T-cell (primary cell): Measurements from ENCODE around the gene ARMC7. TPM values are rescaled to one million over a fixed set of nuclear protein-coding genes. Genes with fewer than 3 reads are reported as not detected.

Source experiments
- ATAC-seq, 4 experiments: fragments of 200-7000 bp in 3 of 4; fragments of 150-1000 bp in 1 of 4; cut with Tn5 transposase; replicated peaks in 1 of 4; 1 replicate in 3 of 4; 2 replicates in 1 of 4; pipeline ENCODE4 v1.10.0; 2021; ENCODE audit warnings: moderate library complexity in 3 of 4, mild to moderate bottlenecking in 2 of 4, moderate number of reproducible peaks in 1 of 4
- CTCF ChIA-PET, 2 donors: fragments of 300-600 bp; sonication (Branson Sonifier 250); formaldehyde crosslinking; loops; one replicate each; lab custom pipeline; 2022; ENCODE audit warnings: antibody characterized with exemption in 2 of 2; lab: Charles Lee
- POLR2A ChIA-PET, 2 donors: fragments of 300-600 bp; sonication (Branson Sonifier 250); formaldehyde crosslinking; loops; one replicate each; lab custom pipeline; 2022; ENCODE audit warnings: antibody characterized with exemption in 2 of 2; lab: Charles Lee
- DNase-seq, 35 experiments: peaks; one replicate each; pipeline versions ENCODE4 v3.0.0 to v3.0.0-alpha.2; 2013 to 2023
- H3K27ac ChIP-seq: one replicate; pipeline ENCODE4 v1.5.1; 2013; ENCODE audit warnings: low read length
- H3K27me3 ChIP-seq, 2 experiments: replicated peaks in 1 of 2; 1 replicate in 1 of 2; 2 replicates in 1 of 2; pipeline versions ENCODE4 v1.6.1 to v1.7.0; 2013; ENCODE audit warnings: low read length in 1 of 2, mixed read lengths in 1 of 2; ENCODE audit not compliant: control insufficient read depth in 2 of 2, insufficient read depth in 2 of 2; ENCODE audit errors: extremely low read depth in 1 of 2
- H3K36me3 ChIP-seq, 2 donors: 1 replicate in 1 of 2; 2 replicates in 1 of 2; pipeline versions ENCODE4 v1.6.1 to v1.7.0; 2013; ENCODE audit warnings: low read length in 1 of 2; ENCODE audit not compliant: control insufficient read depth in 2 of 2, insufficient read depth in 1 of 2; ENCODE audit errors: extremely low read depth in 1 of 2
- H3K4me1 ChIP-seq, 2 experiments: 1 replicate in 1 of 2; 2 replicates in 1 of 2; pipeline versions ENCODE4 v1.6.1 to v1.7.0; 2013; ENCODE audit warnings: low read length in 2 of 2, mixed read lengths in 1 of 2; ENCODE audit not compliant: insufficient read depth in 2 of 2, control insufficient read depth in 1 of 2; ENCODE audit errors: extremely low read depth in 1 of 2
- H3K4me3 ChIP-seq, 2 donors: 1 replicate in 1 of 2; 2 replicates in 1 of 2; pipeline versions ENCODE4 v1.5.1 to v1.7.0; 2013; ENCODE audit warnings: mild to moderate bottlenecking in 2 of 2, low read length in 1 of 2, moderate library complexity in 1 of 2; ENCODE audit not compliant: control insufficient read depth in 1 of 2; ENCODE audit errors: extremely low read depth in 1 of 2
- H3K9me3 ChIP-seq: 2 replicates; pipeline ENCODE4 v1.7.0; 2013
- H3K27ac Mint-ChIP-seq, 2 donors: one replicate each; pipeline ENCODE4 v1.8.0; 2020 to 2021; ENCODE audit warnings: mild to moderate bottlenecking in 2 of 2, mixed read lengths in 2 of 2
- H3K27me3 Mint-ChIP-seq, 2 donors: one replicate each; pipeline ENCODE4 v1.8.0; 2021 to 2022; ENCODE audit warnings: mixed read lengths in 2 of 2
- H3K36me3 Mint-ChIP-seq: one replicate; pipeline ENCODE4 v1.8.0; 2021; ENCODE audit warnings: mixed read lengths
- H3K4me1 Mint-ChIP-seq, 3 donors: one replicate each; pipeline ENCODE4 v1.8.0; 2020 to 2022; ENCODE audit warnings: mixed read lengths in 3 of 3, mild to moderate bottlenecking in 1 of 3
- H3K4me3 Mint-ChIP-seq, 3 donors: one replicate each; pipeline ENCODE4 v1.8.0; 2020 to 2022; ENCODE audit warnings: mild to moderate bottlenecking in 3 of 3, mixed read lengths in 3 of 3, moderate library complexity in 3 of 3
- H3K9me3 Mint-ChIP-seq, 3 donors: one replicate each; pipeline ENCODE4 v1.8.0; 2020 to 2022; ENCODE audit warnings: mixed read lengths in 3 of 3
- WGBS: methylation state at CpG from one replicate; pipeline ENCODE4 v1.1.5; 2013; ENCODE audit warnings: missing lambda C conversion rate; ENCODE audit not compliant: insufficient coverage; 5-methylcytosine and 5-hydroxymethylcytosine counted together
- total RNA-seq, 35 experiments: library from RNA in 6 of 35; stranded (reverse) in 6 of 35; fragments of 120-200 nt in 1 of 35; gene quantifications; one replicate each; pipeline versions ENCODE4 v1.2.1 to v1.2.4 and lab custom pipeline; 2013 to 2026

Gene ARMC7
- total RNA-seq: 10 to 100 TPM in 3 of 5 donors, 1 to 10 TPM in 2; 8.9 to 23.9 (median 18.8) TPM
- total RNA-seq (2013): 9.2 TPM
- total RNA-seq (lab: John Stamatoyannopoulos, UW): 3.4 to 17.5 (median 9.9) reads per million in 29 experiments

DNA sequence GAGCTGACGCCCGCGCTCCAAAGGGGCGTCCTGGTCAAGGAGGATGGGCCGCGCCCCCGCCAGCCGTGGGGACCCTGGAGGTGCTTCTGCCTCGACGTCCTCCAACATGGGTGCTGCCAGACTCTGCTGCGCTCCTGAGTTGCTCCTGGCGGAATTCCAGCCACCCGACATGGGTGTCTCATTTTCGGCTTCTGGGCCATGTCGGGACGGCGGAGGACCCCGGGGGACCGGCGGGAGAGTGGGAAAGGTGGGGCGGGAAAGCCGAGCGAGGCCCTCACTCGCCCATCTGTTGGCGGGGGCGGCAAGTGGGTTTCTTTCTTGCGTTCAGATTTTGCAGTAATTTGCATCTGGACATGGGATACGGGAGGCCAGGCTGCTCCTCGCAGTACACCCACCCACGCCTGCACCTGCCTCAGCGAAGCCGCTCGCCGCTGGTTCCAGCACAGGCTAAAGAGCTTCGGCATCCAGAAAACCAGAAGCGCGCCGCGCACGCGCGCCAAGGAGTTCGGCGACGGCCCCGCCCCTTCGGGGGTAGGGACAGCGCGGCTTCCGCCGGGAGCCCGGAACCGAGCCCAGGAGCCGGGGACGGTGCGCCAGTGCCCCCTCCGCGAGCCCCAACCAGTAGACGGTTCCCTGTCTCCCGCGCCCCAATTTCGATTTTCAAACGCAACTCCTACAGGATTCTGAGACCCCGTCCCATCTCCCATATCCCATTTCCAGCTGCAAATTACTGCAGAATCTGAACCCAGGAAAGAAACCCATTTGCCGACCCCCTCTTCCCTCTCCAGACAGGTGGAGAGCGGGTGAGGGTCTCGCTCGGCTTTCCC lies at the start of gene ARMC7:
ARMC7 (plus strand) TSS at position 563 of the 827 bp plus-strand sequence. CDS start 320 bp downstream, outside the sequence.
- Mint-ChIP-seq H3K9me3 (no peaks in the 10 kb centered on the region), H3K27ac (peak within 1 kb of the TSS; percentile 91 to 93), H3K36me3 (peaks cover 10% of the 10 kb centered on the region), H3K4me1 (peaks cover 37 to 41% (median 39%) of the 10 kb centered on the region in 3 donors), H3K4me3 (peak within 1 kb of the TSS; percentile 83 to 88 (median 87)), H3K27me3 (no peaks in the 10 kb centered on the region)
- Histone ChIP-seq H3K27me3 (no peaks in the 10 kb centered on the region), H3K9me3 (no peaks in the 10 kb centered on the region), H3K4me1 (peaks cover 13 to 43% of the 10 kb centered on the region in 2 experiments), H3K36me3 (no peaks in the 10 kb centered on the region), H3K4me3 (peak within 1 kb of the TSS; percentile 71 to 85), H3K27ac (peak within 1 kb of the TSS; percentile 65)
- WGBS: 0% methylated on average over 59 of the region's 68 CpGs
- ATAC-seq: peak; percentile 83 to 84 (median 84)
- DNase-seq: peak; percentile 77 to 94 (median 86)
- ChIA-PET POLR2A (interaction anchor here (0.5 to 0.6 kb wide), 3 partner anchors 39 to 150 kb away, joined by 3 read pairs; no protein-coding TSS in a partner anchor), CTCF (interaction anchor here in 1 of 2 donors (0.5 to 4.0 kb wide), 8 partner anchors 13 to 114 kb away, joined by 3 to 26 read pairs (median 4); no protein-coding TSS in a partner anchor)

DNA sequence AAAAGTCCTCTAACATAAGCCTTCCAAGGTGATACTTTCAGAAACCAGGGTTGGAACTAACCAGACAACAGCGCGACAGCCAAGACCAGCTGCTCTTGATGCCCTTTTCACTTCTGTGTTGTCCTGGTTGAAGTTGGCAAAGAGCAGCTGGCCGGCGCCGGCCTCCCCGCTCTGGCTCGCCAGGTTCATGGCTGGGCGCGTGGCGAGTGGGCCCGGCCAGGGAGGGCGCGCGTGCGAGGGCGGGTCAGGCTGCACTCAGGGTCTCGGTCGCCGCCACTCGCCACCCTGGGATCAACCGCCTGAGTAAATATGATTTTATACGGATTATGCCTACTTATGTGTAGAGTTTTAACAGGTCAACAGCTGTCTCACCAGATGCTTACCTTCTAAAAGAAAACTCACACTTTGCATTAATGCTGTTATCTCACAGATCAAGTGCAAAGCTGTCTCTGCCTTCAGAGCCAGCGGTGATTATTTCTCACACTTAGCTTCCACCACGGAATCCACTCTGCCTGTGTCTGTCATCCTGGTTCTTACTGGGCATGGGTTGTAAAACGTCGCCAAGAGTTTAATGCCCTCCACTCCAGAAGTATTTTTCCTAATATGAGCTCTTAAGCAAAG lies 49.2 kb upstream of the ARMC7 start:
- no peak overlapping the region for H3K27ac ChIP-seq
- no peak overlapping the region for H3K4me3 ChIP-seq
- Mint-ChIP-seq H3K27ac (peak overlapping the region; percentile 46 to 50), H3K4me3 (no peak overlapping the region), H3K27me3 (no peaks in the 10 kb centered on the region), H3K9me3 (no peaks in the 10 kb centered on the region), H3K4me1 (peaks cover 12 to 18% (median 14%) of the 10 kb centered on the region in 3 donors), H3K36me3 (peaks cover 40% of the 10 kb centered on the region)
- ATAC-seq (no peak), DNase-seq (no peak)
- no peaks in the 10 kb centered on the region for H3K27me3 ChIP-seq
- ChIA-PET CTCF (interaction anchor here (0.6 to 2.4 kb wide), 12 partner anchors 14 to 141 kb away, joined by 3 to 13 read pairs (median 3); partner anchors contain the start of genes ATP5PD (in 1 of the 2), KCTD2 (in 1 of the 2) and MRPL58 (in 1 of the 2)), POLR2A (interaction anchor here (0.5 to 0.6 kb wide), 3 partner anchors 25 to 62 kb away, joined by 3 to 10 read pairs (median 4); no protein-coding TSS in a partner anchor)
- peaks cover 0 to 4% of the 10 kb centered on the region in 2 experiments for H3K4me1 ChIP-seq
- 95% methylated on average over 4 of the region's 26 CpGs for WGBS
- peaks cover 30 to 61% of the 10 kb centered on the region in 2 donors for H3K36me3 ChIP-seq
- no peaks in the 10 kb centered on the region for H3K9me3 ChIP-seq

DNA sequence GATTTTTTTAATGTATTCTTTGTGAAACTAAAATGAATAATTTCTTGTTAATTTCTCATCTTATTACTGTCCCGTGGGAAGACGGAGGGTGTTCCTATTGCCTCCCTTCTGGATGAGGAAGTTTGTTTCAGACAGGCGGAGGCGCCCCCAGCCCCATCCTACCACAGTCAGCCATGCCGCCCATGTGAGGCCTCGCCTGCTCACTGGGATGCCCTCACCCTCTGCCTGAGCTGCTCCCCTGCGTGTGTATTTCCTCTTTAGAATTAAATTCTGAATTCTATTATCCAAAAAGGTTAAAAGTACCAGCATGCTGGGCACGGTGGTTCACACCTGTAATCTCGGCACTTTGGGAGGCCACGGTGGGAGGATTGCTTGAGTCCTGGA lies 48.7 kb upstream of the ARMC7 start:
- Mint-ChIP-seq H3K4me1 (peaks cover 12 to 18% (median 16%) of the 10 kb centered on the region in 3 donors), H3K9me3 (no peaks in the 10 kb centered on the region), H3K4me3 (no peak overlapping the region), H3K36me3 (peaks cover 38% of the 10 kb centered on the region), H3K27me3 (no peaks in the 10 kb centered on the region), H3K27ac (no peak overlapping the region)
- ATAC-seq (no peak), DNase-seq (no peak)
- ChIA-PET CTCF (interaction anchor here (0.6 to 2.0 kb wide), 4 partner anchors 49 to 110 kb away, joined by 3 to 13 read pairs (median 7); partner anchors contain the start of gene MRPL58 (in 1 of the 2)), POLR2A (no interaction called here)
- Histone ChIP-seq H3K36me3 (peaks cover 30 to 57% of the 10 kb centered on the region in 2 donors), H3K27me3 (no peaks in the 10 kb centered on the region), H3K4me1 (peaks cover 0 to 8% of the 10 kb centered on the region in 2 experiments), H3K9me3 (no peaks in the 10 kb centered on the region), H3K4me3 (no peak overlapping the region), H3K27ac (no peak overlapping the region)
- no CpG with 5 or more reads among the region's 10 CpGs for WGBS

DNA sequence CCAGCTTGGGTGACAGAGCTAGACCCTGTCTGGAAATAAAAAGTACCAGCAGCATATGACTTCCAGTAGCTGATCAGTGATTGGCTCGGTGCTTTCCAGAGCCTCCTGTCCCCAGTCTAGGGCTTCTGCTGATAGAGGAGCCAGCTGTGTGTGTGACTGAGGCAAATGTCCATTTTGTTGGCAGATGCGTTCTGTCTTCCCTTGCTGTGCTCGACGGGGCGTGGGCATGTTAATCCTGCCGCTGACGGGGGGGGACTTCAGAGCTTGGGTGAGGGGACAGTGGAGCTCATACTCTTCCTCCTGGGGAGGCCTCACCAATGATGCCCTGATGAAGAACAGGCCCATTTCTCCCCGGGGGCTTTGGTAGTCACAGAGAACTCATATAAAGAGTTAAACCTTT lies 48.2 kb upstream of the ARMC7 start:
- H3K4me3 Mint-ChIP-seq: no peak overlapping the region
- CTCF ChIA-PET: interaction anchor here (0.5 to 1.0 kb wide), 4 partner anchors 53 to 140 kb away, joined by 3 to 4 read pairs (median 3); no protein-coding TSS in a partner anchor
- no peaks in the 10 kb centered on the region for H3K9me3 Mint-ChIP-seq
- no peak overlapping the region for H3K27ac Mint-ChIP-seq
- POLR2A ChIA-PET: no interaction called here
- H3K27me3 Mint-ChIP-seq: no peaks in the 10 kb centered on the region
- peaks cover 0 to 11% of the 10 kb centered on the region in 2 experiments for H3K4me1 ChIP-seq
- 95% methylated on average over 4 of the region's 8 CpGs for WGBS
- peaks cover 13 to 18% (median 17%) of the 10 kb centered on the region in 3 donors for H3K4me1 Mint-ChIP-seq
- H3K9me3 ChIP-seq: no peaks in the 10 kb centered on the region
- DNase-seq: no peak
- peaks cover 32% of the 10 kb centered on the region for H3K36me3 Mint-ChIP-seq
- H3K27ac ChIP-seq: no peak overlapping the region
- H3K27me3 ChIP-seq: no peaks in the 10 kb centered on the region
- peaks cover 30 to 55% of the 10 kb centered on the region in 2 donors for H3K36me3 ChIP-seq
- no peak overlapping the region for H3K4me3 ChIP-seq
- ATAC-seq: no peak

DNA sequence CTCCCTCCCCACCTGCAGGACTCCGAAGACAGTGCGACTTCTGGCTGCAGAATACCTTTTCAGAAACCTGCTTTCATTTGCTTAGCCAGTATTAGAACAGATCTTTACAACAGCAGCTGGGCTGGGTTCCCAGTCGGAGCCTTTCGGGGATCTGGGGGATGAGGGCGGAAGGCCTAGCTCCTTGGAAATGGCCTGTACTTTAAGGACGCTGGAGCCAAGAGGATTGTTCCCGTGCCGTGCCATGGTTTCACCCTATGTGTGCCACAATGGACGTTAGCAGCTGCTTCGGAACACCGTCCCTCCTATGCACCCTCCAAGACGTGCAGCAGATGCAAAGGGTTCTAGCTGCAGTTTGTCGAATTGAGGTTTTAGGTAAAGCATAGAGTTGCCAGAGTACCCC lies 46.6 kb upstream of the ARMC7 start:
- Histone ChIP-seq H3K27me3 (no peaks in the 10 kb centered on the region), H3K9me3 (no peaks in the 10 kb centered on the region), H3K27ac (no peak overlapping the region), H3K4me3 (no peak overlapping the region), H3K4me1 (peaks cover 4 to 23% of the 10 kb centered on the region in 2 experiments), H3K36me3 (peaks cover 30 to 53% of the 10 kb centered on the region in 2 donors)
- H3K4me1 Mint-ChIP-seq: peaks cover 22 to 27% (median 26%) of the 10 kb centered on the region in 3 donors
- POLR2A ChIA-PET: interaction anchor here in 1 of 2 donors (0.5 kb wide), 1 partner anchor 23 kb away, joined by 7 read pairs; no protein-coding TSS in a partner anchor
- DNase-seq (no peak), ATAC-seq (no peak)
- no peak overlapping the region for H3K27ac Mint-ChIP-seq
- WGBS: 98% methylated on average over 11 of the region's 13 CpGs
- no peaks in the 10 kb centered on the region for H3K9me3 Mint-ChIP-seq
- CTCF ChIA-PET: interaction anchor here in 1 of 2 donors (0.6 kb wide), 1 partner anchor 92 kb away, joined by 3 read pairs; no protein-coding TSS in a partner anchor
- H3K4me3 Mint-ChIP-seq: no peak overlapping the region
- peaks cover 32% of the 10 kb centered on the region for H3K36me3 Mint-ChIP-seq
- H3K27me3 Mint-ChIP-seq: no peaks in the 10 kb centered on the region
